GM19328 (cell line): Measurements from ENCODE around the gene PLIN4.
"Not testable (repeated sequence)": the region's sequence is repeated elsewhere in the genome, so short reads cannot be mapped to it uniquely, and the experiment has no call there.

ENCODE experiments used
- ATAC-seq: cut with Tn5 transposase; IDR thresholded peaks from one replicate; pipeline ENCODE4 v1.9.1; 2021; ENCODE audit warnings: mild to moderate bottlenecking, moderate library complexity; ENCODE audit not compliant: unreplicated experiment

PLIN4 gene

GRCh38 chr19:4518345-4519171 lies at the start of gene PLIN4:
Gene PLIN4, minus strand, starts transcription at chr19:4518486. Its CDS starts 214 bp downstream, at chr19:4518272.
- no peak for ATAC-seq

GRCh38 chr19:4567584-4568071 lies 49.3 kb upstream of the PLIN4 start:
- ATAC-seq: no peak

GRCh38 chr19:4566402-4567051 lies 48.2 kb upstream of the PLIN4 start:
- ATAC-seq: no peak

- ATAC-seq: not testable (repeated sequence)
Observed at GRCh38 chr19:4563562-4563961, 45.3 kb upstream of the PLIN4 start.

- ATAC-seq: not testable (repeated sequence)
Observed at GRCh38 chr19:4562085-4562484, 43.8 kb upstream of the PLIN4 start.

- ATAC-seq: no peak
Observed at GRCh38 chr19:4559569-4559968, 41.3 kb upstream of the PLIN4 start, which contains the start of gene SEMA6B. Gene SEMA6B, minus strand, starts transcription at chr19:4559684. Its CDS starts 1,227 bp downstream, at chr19:4558457.

GRCh38 chr19:4557971-4558941 lies 40.0 kb upstream of the PLIN4 start:
- no peak for ATAC-seq

GRCh38 chr19:4557144-4557970 lies 39.1 kb upstream of the PLIN4 start:
- no peak for ATAC-seq

- ATAC-seq: no peak
Observed at GRCh38 chr19:4556597-4557127, 38.4 kb upstream of the PLIN4 start.

- no peak for ATAC-seq
Observed at GRCh38 chr19:4555657-4556561, 37.6 kb upstream of the PLIN4 start.

GRCh38 chr19:4554717-4555116 lies 36.4 kb upstream of the PLIN4 start:
- no peak for ATAC-seq

GRCh38 chr19:4553775-4554174 lies 35.5 kb upstream of the PLIN4 start:
- no peak for ATAC-seq

GRCh38 chr19:4553092-4553695 lies 34.9 kb upstream of the PLIN4 start:
- no peak for ATAC-seq

GRCh38 chr19:4552525-4552819 lies 34.2 kb upstream of the PLIN4 start:
- ATAC-seq: no peak

GRCh38 chr19:4550479-4551050 lies 32.3 kb upstream of the PLIN4 start:
- ATAC-seq: no peak

- no peak for ATAC-seq
Observed at GRCh38 chr19:4550018-4550417, 31.7 kb upstream of the PLIN4 start.

GRCh38 chr19:4548238-4548584 lies 29.9 kb upstream of the PLIN4 start:
- no peak for ATAC-seq
